AG10803 (cell line): ENCODE results near the gene LMBR1.
"Not testable (repeated sequence)": the region's sequence is repeated elsewhere in the genome, so short reads cannot be mapped to it uniquely, and the experiment has no call there.

Source experiments
- DNase-seq: peaks from one replicate; pipeline ENCODE4 v3.0.0; 2010; ENCODE audit warnings: low read depth
- H3K4me3 ChIP-seq: 2 replicates; pipeline ENCODE4 v1.5.1; 2011; ENCODE audit warnings: mild to moderate bottlenecking, low read length, control low read depth
- CTCF ChIP-seq: conservative IDR thresholded peaks from 2 replicates; pipeline ENCODE4 v1.5.1; 2011; ENCODE audit warnings: mild to moderate bottlenecking, low read length, control low read depth, inconsistent platforms

LMBR1 gene

DNA sequence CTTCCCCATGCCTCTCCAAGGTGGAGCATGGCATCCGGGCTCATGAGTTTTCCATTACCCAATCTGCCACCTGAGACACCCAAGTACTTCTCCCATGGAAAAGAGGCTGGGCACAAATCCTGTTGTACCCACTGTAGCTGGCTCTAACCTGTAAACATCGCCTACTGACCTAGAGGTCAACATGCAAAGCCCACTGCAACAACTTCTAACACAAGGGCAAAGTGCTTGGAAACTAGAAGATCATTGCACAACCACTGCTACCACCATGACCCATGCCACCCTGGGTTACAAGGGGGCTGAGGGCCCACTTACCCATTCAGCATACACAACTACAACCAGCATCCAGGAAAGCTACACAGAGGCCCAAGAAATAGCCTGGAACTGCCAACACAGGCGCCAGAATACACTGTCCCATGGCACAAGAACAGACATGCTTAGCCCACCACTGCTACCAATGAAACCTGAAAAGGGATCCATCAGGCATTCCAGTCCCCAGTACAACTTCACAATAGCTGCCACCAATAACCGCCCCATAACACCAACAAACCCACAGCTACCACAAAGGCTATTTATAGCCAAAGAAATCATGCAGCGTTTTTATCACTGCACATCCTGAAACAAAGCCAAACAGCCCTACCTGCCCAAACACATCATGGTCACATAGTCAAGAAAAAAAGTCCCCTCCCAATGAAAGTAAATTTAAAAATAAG is 189.1 kb downstream of the LMBR1 start:
- TF ChIP-seq CTCF, result no peak
- H3K4me3 ChIP-seq, result no peak overlapping the region
- DNase-seq, result no peak

- H3K4me3 ChIP-seq, result no peak overlapping the region
- no peak for TF ChIP-seq CTCF
- DNase-seq, result no peak
These were observed 189.8 kb downstream of the LMBR1 start for GRCh38 chr7:156703209-156703608.

GRCh38 chr7:156702399-156702798 is 190.6 kb downstream of the LMBR1 start:
- no peak for DNase-seq
- TF ChIP-seq CTCF, result no peak
- no peak overlapping the region for H3K4me3 ChIP-seq

- not testable (repeated sequence) for DNase-seq, H3K4me3 ChIP-seq
These were observed 191.2 kb downstream of the LMBR1 start for GRCh38 chr7:156701787-156702186.

DNA sequence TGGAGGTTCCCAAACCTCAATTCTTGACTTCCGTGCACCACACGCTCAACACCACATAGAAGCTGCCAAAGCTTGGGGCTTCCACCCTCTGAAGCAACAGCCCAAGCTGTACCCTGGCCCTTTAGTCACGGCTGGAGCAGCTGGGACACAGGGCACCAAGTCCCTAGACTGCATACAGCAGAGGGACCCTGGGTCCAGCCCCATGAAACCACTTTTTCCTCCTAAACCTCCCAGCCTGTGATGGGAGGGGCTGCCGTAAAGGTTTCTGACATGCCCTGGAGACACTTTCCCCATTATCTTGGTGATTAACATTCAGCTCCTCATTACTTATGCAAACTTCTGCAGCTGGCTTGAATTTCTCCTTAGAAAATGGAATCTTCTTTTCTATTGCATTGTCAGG is 194.5 kb downstream of the LMBR1 start:
- not testable (repeated sequence) for DNase-seq, H3K4me3 ChIP-seq

- not testable (repeated sequence) for H3K4me3 ChIP-seq, DNase-seq
These were observed 195.7 kb downstream of the LMBR1 start for GRCh38 chr7:156697283-156697682.

- DNase-seq, result no peak
These were observed 199.4 kb downstream of the LMBR1 start for GRCh38 chr7:156693627-156694026.

DNA sequence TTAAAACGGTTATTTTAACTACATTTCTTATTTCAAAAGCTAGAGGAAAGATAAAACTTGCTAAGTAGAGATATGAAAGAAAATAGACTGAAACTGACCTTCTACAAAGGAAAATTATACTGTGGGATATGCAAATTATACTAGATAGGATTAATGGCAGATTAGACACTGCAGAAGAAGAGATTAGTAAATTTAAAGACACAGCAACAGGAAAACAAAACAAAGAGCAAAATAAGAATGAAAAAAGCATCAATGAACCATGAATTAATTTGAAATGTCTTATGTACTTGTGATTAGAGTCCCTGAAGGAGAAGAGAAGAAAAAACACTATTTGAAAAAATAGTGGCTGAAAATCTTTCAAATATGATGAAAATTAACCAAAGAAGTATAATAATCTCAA is 200.1 kb downstream of the LMBR1 start:
- TF ChIP-seq CTCF, result no peak
- no peak overlapping the region for H3K4me3 ChIP-seq
- no peak for DNase-seq

More at GRCh38 chr7:156693627-156694026, 199.4 kb downstream of the LMBR1 start:
- TF ChIP-seq CTCF, result no peak
- H3K4me3 ChIP-seq, result no peak overlapping the region

GRCh38 chr7:156691764-156692163 is 201.2 kb downstream of the LMBR1 start:
- H3K4me3 ChIP-seq, result no peak overlapping the region
- DNase-seq, result no peak
- TF ChIP-seq CTCF, result no peak
